K562 (cell line): ENCODE data around the gene TESK1. TPM values are rescaled to one million over a fixed set of nuclear protein-coding genes. Genes with fewer than 3 reads are reported as not detected.

Experiments used
- BCL6 ChIP-seq: fragments of 250-450 bp; sonication (Bioruptor Pico); IDR thresholded peaks from 2 replicates; pipeline ENCODE4 v1.4.0; 2020
- BHLHE40 ChIP-seq: IDR thresholded peaks from 2 replicates; pipeline ENCODE4 v1.6.1; 2011; ENCODE audit warnings: low read length, improper control_type of control experiment
- CTCFL ChIP-seq: IDR thresholded peaks from 2 replicates; pipeline ENCODE4 v1.6.1; 2011; ENCODE audit warnings: borderline replicate concordance, low read depth, mild to moderate bottlenecking, moderate library complexity, low read length; ENCODE audit not compliant: insufficient read depth, poor library complexity, severe bottlenecking
- ESRRA ChIP-seq: fragments of 450-650 bp; IDR thresholded peaks from 2 replicates; pipeline ENCODE4 v1.6.1; 2014; ENCODE audit warnings: low read depth, mild to moderate bottlenecking, moderate library complexity, borderline replicate concordance
- ETV1 ChIP-seq: fragments of 450-650 bp; conservative IDR thresholded peaks from 2 replicates; pipeline ENCODE4 v1.6.1; 2016; ENCODE audit warnings: missing genetic modification characterization, control low read depth, low read depth, missing compliant biosample characterization
- FOXJ2 ChIP-seq: fragments of 200-800 bp; sonication (Bioruptor generic); IDR thresholded peaks from 2 replicates; pipeline ENCODE4 v1.6.1; 2016; ENCODE audit warnings: missing genetic modification characterization, missing compliant biosample characterization
- FOXM1 ChIP-seq, 2 experiments: fragments of 450-650 bp in 1 of 2; sonication (generic) in 1 of 2; formaldehyde crosslinking in 1 of 2; IDR thresholded peaks; 2 replicates each; pipeline versions ENCODE4 v1.6.1 to v1.9.0; 2017 to 2022; ENCODE audit warnings: low read depth in 2 of 2, mild to moderate bottlenecking in 2 of 2, missing genetic modification reagents in 1 of 2, moderate library complexity in 1 of 2
- HES1 ChIP-seq: fragments of 450-650 bp; IDR thresholded peaks from 2 replicates; pipeline ENCODE4 v1.6.1; 2016; ENCODE audit warnings: low read depth, mild to moderate bottlenecking, moderate library complexity
- HMGN3 ChIP-seq: IDR thresholded peaks from 2 replicates; pipeline ENCODE4 v1.6.1; 2011; ENCODE audit warnings: borderline replicate concordance, low read depth, mild to moderate bottlenecking, mixed read lengths, low read length; ENCODE audit not compliant: insufficient read length; ENCODE audit errors: extremely low read depth
- KAT8 ChIP-seq: fragments of 450-650 bp; IDR thresholded peaks from 2 replicates; pipeline ENCODE4 v1.6.1; 2016; ENCODE audit warnings: low read depth, mild to moderate bottlenecking
- MTA1 ChIP-seq: fragments of 450-650 bp; IDR thresholded peaks from 2 replicates; pipeline ENCODE4 v1.6.1; 2017; ENCODE audit warnings: borderline replicate concordance
- RB1 ChIP-seq: fragments of 450-650 bp; IDR thresholded peaks from 2 replicates; pipeline ENCODE4 v1.6.1; 2017; ENCODE audit warnings: low read depth, mild to moderate bottlenecking
- SAFB ChIP-seq: fragments of 200-400 bp; formaldehyde crosslinking; IDR thresholded peaks from 2 replicates; pipeline ENCODE4 v1.6.1; 2017; ENCODE audit warnings: low read depth, low read length, borderline replicate concordance
- SIN3B ChIP-seq: fragments of 450-650 bp; IDR thresholded peaks from 2 replicates; pipeline ENCODE4 v1.6.1; 2017; ENCODE audit warnings: low read depth, mild to moderate bottlenecking, moderate library complexity
- SIX5 ChIP-seq, 2 experiments: IDR thresholded peaks; 2 replicates each; pipeline ENCODE4 v1.6.1; 2011; ENCODE audit warnings: low read length in 2 of 2, borderline replicate concordance in 1 of 2, low read depth in 1 of 2, mild to moderate bottlenecking in 1 of 2, moderate library complexity in 1 of 2; ENCODE audit not compliant: insufficient read depth in 1 of 2
- SNAPC5 ChIP-seq: fragments of 250-450 bp; sonication (Bioruptor Pico); IDR thresholded peaks from 2 replicates; pipeline ENCODE4 v1.8.0; 2021; ENCODE audit warnings: moderate library complexity, mild to moderate bottlenecking, inconsistent platforms
- SOX6 ChIP-seq: fragments of 450-650 bp; IDR thresholded peaks from 2 replicates; pipeline ENCODE4 v1.6.1; 2014; ENCODE audit warnings: mild to moderate bottlenecking
- SUPT5H ChIP-seq: fragments of 450-650 bp; IDR thresholded peaks from 2 replicates; pipeline ENCODE4 v1.6.1; 2016
- TEAD4 ChIP-seq, 2 experiments: sonication (generic) in 1 of 2; formaldehyde crosslinking in 1 of 2; IDR thresholded peaks; 2 replicates each; pipeline versions ENCODE4 v1.6.1 to v1.8.0; 2012 to 2022; ENCODE audit warnings: borderline replicate concordance in 1 of 2, inconsistent platforms in 1 of 2, low read length in 1 of 2, mild to moderate bottlenecking in 1 of 2, missing genetic modification reagents in 1 of 2
- ZFP30 ChIP-seq: fragments of 250-450 bp; sonication (Bioruptor Pico); IDR thresholded peaks from 2 replicates; pipeline ENCODE4 v1.8.0; 2022; ENCODE audit warnings: moderate library complexity, mild to moderate bottlenecking, inconsistent platforms, borderline replicate concordance
- ZNF143 ChIP-seq: sonication (generic); formaldehyde crosslinking; IDR thresholded peaks from 2 replicates; pipeline ENCODE4 v1.9.0; 2022; ENCODE audit warnings: mild to moderate bottlenecking, missing genetic modification reagents
- polyA plus RNA-seq, 8 experiments: library from polyadenylated mRNA; depleted of rRNA in 4 of 8; stranded (reverse) in 5 of 8; unstranded in 3 of 8; fragments of >200 nt; fragmentation: Nextera tagmentation in 2 of 8; fragmentation: Illumina TruSeq in 1 of 8; extraction: Ambion mirVana in 2 of 8; extraction: Trizol in 1 of 8; gene quantifications; 2 replicates each; pipeline versions ENCODE4 v1.2.1 to v1.2.3, GENCODE V29; 2011 to 2014; ENCODE audit warnings: inconsistent platforms in 1 of 8, missing spikeins in 1 of 8
- total RNA-seq, 7 experiments: library from RNA; depleted of rRNA in 6 of 7; stranded (reverse); fragments of >200 nt in 6 of 7; fragmentation: Illumina TruSeq in 2 of 7; extraction: Trizol in 2 of 7; gene quantifications; 2 replicates each; pipeline versions ENCODE4 v1.2.1 to v1.2.3, GENCODE V29; 2011 to 2021; ENCODE audit warnings: low replicate concordance in 1 of 7
- TF ChIP-seq, protein P1 (sequence below): sonication (generic); formaldehyde crosslinking; IDR thresholded peaks from 2 replicates; pipeline ENCODE4 v1.8.0; 2022; ENCODE audit warnings: missing genetic modification reagents, mild to moderate bottlenecking, borderline replicate concordance
- TF ChIP-seq, protein P2 (sequence below): sonication (generic); formaldehyde crosslinking; IDR thresholded peaks from 2 replicates; pipeline ENCODE4 v1.8.1; 2022; ENCODE audit warnings: missing genetic modification reagents

The TESK1 gene
- total and polyA plus RNA-seq, 9 of the 15 experiments (the other 6 are each of a cell fraction or from before 2014, with no cell fraction given) = 0.07 to 10.4 (median 4.1) TPM

GRCh38 chr9:35657546-35658136 is 52.6 kb downstream of the TESK1 start, which contains the start of gene RMRP (continued):
- TF ChIP-seq, protein P1, sequence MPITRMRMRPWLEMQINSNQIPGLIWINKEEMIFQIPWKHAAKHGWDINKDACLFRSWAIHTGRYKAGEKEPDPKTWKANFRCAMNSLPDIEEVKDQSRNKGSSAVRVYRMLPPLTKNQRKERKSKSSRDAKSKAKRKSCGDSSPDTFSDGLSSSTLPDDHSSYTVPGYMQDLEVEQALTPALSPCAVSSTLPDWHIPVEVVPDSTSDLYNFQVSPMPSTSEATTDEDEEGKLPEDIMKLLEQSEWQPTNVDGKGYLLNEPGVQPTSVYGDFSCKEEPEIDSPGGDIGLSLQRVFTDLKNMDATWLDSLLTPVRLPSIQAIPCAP = no peak; the same call in 1 of the 2 replicates
- TF ChIP-seq FOXM1 (IDR thresholded peaks at IDR 0.05; ENCODE audit: low read depth) (no peak; the same call in 1 of the 2 replicates), FOXM1 (CRISPR knock-in tag; IDR thresholded peaks at IDR 0.05; ENCODE audit: low read depth) (no peak), TEAD4 (IDR thresholded peaks at IDR 0.05; ENCODE audit: low read length) (peak; percentile 86), TEAD4 (CRISPR knock-in tag; IDR thresholded peaks at IDR 0.05; ENCODE audit: borderline replicate concordance) (peak; percentile 63; the same call in 1 of the 2 replicates), SNAPC5 (CRISPR knock-in tag) (peak; percentile 96), FOXJ2 (tag) (peak; percentile 55; the same call in 1 of the 2 replicates), CTCFL (peak; percentile 52), SUPT5H (peak; percentile 61), MTA1 (peak; percentile 87), SIX5 (IDR thresholded peaks at IDR 0.05; ENCODE audit: borderline replicate concordance in 1 of 2, insufficient read depth in 1 of 2, low read depth in 1 of 2, low read length in 2 of 2) (no peak), BHLHE40 (peak; percentile 96), SIN3B (no peak), SOX6 (peak; percentile 69), ZNF143 (CRISPR knock-in tag) (no peak), HMGN3 (peak; percentile 57), ETV1 (tag) (peak; percentile 56; the same call in 1 of the 2 replicates), SAFB (peak; percentile 55; the same call in 1 of the 2 replicates), ZFP30 (CRISPR knock-in tag) (no peak), BCL6 (CRISPR knock-in tag) (no peak), KAT8 (no peak), ESRRA (peak; percentile 48), HES1 (0 out of 2 replicates have a peak, but pooled peaks have one; percentile 16), RB1 (no peak; the same call in 1 of the 2 replicates)
- TF ChIP-seq, protein P2, sequence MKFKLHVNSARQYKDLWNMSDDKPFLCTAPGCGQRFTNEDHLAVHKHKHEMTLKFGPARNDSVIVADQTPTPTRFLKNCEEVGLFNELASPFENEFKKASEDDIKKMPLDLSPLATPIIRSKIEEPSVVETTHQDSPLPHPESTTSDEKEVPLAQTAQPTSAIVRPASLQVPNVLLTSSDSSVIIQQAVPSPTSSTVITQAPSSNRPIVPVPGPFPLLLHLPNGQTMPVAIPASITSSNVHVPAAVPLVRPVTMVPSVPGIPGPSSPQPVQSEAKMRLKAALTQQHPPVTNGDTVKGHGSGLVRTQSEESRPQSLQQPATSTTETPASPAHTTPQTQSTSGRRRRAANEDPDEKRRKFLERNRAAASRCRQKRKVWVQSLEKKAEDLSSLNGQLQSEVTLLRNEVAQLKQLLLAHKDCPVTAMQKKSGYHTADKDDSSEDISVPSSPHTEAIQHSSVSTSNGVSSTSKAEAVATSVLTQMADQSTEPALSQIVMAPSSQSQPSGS (CRISPR knock-in tag) = no peak
